GM18519 (cell line): ENCODE results near the gene RIT1.

Source experiments
- ATAC-seq: cut with Tn5 transposase; IDR thresholded peaks from one replicate; pipeline ENCODE4 v1.9.1; 2021; ENCODE audit warnings: mild to moderate bottlenecking, moderate library complexity; ENCODE audit not compliant: unreplicated experiment, low FRiP score

RIT1 gene

GRCh38 chr1:155911156-155912055 lies at the start of gene RIT1:
TSS of gene RIT1 (minus strand) at chr1:155911349. CDS start at chr1:155910761, 588 bp downstream.
- ATAC-seq, result no peak

- no peak for ATAC-seq
Measured at GRCh38 chr1:155960081-155960745, 49.1 kb upstream of the RIT1 start.

- no peak for ATAC-seq
Measured at GRCh38 chr1:155957411-155957915, 46.3 kb upstream of the RIT1 start.

GRCh38 chr1:155954645-155955044 lies 43.5 kb upstream of the RIT1 start:
- ATAC-seq, result no peak

- ATAC-seq, result no peak
Measured at GRCh38 chr1:155952505-155952890, 41.3 kb upstream of the RIT1 start.

- no peak for ATAC-seq
Measured at GRCh38 chr1:155951753-155952504, 40.8 kb upstream of the RIT1 start.

GRCh38 chr1:155950829-155951228 lies 39.7 kb upstream of the RIT1 start:
- no peak for ATAC-seq

GRCh38 chr1:155947741-155948140 lies 36.6 kb upstream of the RIT1 start:
- no peak for ATAC-seq

GRCh38 chr1:155947292-155947691 lies 36.1 kb upstream of the RIT1 start:
- no peak for ATAC-seq

- no peak for ATAC-seq
Measured at GRCh38 chr1:155946633-155947219, 35.6 kb upstream of the RIT1 start.

- no peak for ATAC-seq
Measured at GRCh38 chr1:155944444-155944799, 33.3 kb upstream of the RIT1 start.

- ATAC-seq, result no peak
Measured at GRCh38 chr1:155942578-155943141, 31.5 kb upstream of the RIT1 start.

GRCh38 chr1:155941845-155942531 lies 30.8 kb upstream of the RIT1 start:
- ATAC-seq, result no peak

GRCh38 chr1:155940993-155941844 lies 30.1 kb upstream of the RIT1 start, which contains the start of gene RXFP4:
TSS of gene RXFP4 (plus strand) at chr1:155941638. CDS start at chr1:155941710, 72 bp downstream.
- no peak for ATAC-seq

- ATAC-seq, result no peak
Measured at GRCh38 chr1:155940482-155940992, 29.4 kb upstream of the RIT1 start.

- no peak for ATAC-seq
Measured at GRCh38 chr1:155938220-155938627, 27.1 kb upstream of the RIT1 start.

GRCh38 chr1:155934936-155935590 lies 23.9 kb upstream of the RIT1 start:
- ATAC-seq, result no peak
